HG03064 (cell line): ENCODE results near the gene PEX11B.
"Not testable (repeated sequence)": the region's sequence is repeated elsewhere in the genome, so short reads cannot be mapped to it uniquely, and the experiment has no call there.

Experiments
- ATAC-seq: cut with Tn5 transposase; IDR thresholded peaks from one replicate; pipeline ENCODE4 v1.9.1; 2021; ENCODE audit warnings: low read depth; ENCODE audit not compliant: unreplicated experiment

Gene PEX11B

DNA sequence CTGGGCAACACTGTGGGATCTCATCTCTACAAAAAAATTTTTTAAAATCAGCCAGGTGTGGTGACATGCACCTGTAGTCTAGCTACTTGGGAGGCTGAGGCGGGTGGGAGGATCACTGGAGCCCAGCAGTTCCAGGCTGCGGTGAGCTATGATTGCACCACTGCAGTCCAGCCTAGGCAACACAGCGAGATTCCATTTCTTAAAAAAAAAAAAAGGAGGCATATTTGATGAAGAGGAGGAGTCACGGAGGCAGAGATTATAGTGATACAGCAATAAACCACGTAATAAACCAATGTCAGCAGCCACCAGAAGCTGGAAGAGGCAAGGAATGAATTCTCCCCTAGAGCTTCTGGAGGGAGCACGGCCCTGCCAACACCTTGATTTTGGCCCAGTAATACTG lies 35.3 kb upstream of the PEX11B start:
- no peak for ATAC-seq

- no peak for ATAC-seq
Observed at GRCh38 chr1:145952903-145953302, 34.4 kb upstream of the PEX11B start.

GRCh38 chr1:145951526-145951925 lies 33.0 kb upstream of the PEX11B start:
- ATAC-seq: no peak

DNA sequence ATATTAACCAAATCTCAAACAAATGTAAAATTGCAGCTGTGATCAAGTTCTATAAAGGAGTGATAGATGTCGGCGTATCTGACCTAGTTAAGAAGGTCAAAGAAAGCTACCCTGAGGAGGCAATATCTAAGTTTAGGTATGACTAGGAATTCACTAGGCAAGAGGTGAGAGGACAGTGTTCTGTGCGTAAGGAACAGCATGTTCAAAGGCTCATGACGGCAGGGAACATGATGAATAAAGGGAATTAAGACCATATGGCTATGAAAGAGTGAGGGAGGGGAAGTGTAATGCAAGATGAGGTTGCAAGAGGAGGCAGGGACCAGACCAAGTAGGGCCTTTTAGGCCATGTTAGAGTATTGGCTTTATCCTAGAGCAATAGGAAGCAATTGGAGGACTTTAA lies 30.7 kb upstream of the PEX11B start:
- ATAC-seq: no peak

DNA sequence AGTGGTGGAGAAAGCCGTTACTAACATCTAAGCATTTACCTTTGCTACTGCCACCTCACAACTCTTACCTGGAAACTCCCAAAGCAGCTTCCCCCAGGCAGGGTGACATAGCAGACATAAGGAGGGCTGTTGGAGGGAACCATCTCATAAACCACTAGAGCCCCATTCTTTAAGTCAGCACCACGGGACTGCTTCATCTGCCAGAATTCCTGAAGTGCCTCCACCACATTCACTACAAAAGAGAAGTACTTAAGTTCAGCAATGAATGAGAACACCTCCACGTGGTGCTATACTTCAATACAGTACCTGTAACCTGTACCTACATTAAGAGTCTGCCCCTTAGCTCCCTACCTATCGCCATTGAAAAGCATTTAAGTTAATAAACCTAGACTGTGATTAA lies 29.0 kb upstream of the PEX11B start:
- ATAC-seq: no peak

- ATAC-seq: no peak
Observed at GRCh38 chr1:145946477-145946986, 28.0 kb upstream of the PEX11B start.

DNA sequence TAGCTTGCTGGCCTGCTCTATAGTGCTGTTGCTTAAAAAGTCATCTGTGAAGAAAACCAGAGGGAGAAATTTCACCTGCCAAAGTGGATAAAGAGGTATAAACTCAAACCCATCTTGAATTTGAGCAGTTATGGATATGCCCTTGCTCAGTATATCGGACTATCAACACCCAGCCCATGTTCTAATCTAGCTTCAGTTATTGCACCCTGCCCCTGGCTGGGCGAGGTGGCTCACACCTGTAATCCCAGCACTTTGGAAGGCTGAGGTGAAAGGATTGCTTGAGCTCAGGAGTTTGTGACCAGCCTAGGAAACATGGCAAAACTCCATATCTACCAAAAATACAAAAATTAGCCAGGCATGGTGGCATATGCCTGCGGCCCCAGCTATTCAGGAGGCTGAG lies 26.0 kb upstream of the PEX11B start:
- no peak for ATAC-seq

GRCh38 chr1:145942871-145943270 lies 24.4 kb upstream of the PEX11B start:
- ATAC-seq: no peak

DNA sequence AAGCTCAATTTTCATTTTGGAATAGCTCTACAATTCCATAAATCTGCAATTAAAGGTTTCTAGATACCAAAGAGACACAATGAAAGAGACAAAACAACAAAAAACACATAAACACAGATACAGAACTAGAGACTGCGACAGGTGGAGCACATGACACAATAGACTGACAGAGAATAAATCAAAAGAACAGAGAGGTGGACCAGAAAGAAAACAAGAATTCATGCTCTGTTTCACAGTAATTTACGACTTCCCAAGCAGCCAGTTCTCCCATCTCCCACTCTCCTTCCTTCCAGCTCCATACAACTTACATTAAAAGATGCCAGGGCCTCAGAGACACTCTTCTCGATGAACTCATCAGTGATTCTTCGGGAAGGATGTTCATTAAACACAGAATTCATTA lies 23.9 kb upstream of the PEX11B start:
- ATAC-seq: no peak

GRCh38 chr1:145937436-145937835 lies 18.9 kb upstream of the PEX11B start:
- ATAC-seq: no peak

DNA sequence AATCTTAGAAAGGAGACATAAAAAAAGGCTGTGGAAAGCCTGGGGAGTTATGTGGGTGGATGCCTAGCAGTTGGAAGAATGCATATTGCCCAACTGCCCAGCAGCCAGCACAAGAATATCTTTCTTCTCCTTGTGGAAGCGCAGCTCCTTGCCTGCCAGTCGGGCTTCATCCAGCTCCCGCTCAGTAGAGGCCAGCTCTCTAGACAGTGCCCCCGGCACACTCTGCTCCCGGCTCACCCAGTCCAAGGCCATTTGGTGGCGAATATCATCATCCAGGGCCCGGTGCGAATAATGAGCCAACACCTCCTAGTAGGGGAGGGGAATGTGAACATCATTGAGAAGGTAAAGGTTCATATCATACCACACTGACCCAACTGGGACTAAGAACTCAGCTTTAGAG lies 17.7 kb upstream of the PEX11B start:
- ATAC-seq: no peak

- no peak for ATAC-seq
Observed at GRCh38 chr1:145935708-145936107, 17.2 kb upstream of the PEX11B start.

GRCh38 chr1:145932522-145933009 lies 14.0 kb upstream of the PEX11B start:
- ATAC-seq: not testable (repeated sequence)

DNA sequence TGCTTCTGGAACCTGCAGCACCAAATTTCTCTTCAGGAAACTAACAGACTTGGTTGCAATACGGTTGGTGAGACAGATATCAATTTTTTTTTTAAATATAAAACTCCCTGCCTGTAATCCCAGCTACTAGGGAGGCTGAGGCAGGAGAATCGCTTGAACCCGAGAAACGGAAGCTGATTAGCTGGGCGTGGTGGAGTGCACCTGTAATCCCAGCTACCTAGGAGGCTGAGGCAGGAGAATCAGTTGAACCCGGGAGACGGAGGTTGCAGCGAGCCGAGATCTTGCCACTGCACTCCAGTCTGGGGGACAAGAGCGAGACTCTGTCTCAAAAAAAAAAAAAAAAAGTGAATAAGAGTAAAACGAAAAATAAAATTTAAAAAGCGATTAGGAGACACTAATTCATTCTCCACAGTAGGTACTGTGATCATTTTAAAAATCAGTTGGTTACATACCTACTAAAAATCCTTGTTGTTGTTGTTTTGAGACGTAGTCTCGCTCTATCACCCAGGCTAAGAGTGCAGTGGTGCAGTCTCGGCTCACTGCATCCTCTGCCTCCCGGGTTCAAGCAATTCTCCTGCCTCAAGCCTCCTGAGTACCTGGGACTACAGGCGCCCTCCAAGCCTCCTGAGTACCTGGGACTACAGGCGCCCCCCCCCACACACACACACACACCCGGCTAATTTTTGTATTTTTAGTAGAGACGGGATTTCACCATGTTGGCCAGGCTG lies 9.6 kb upstream of the PEX11B start:
- no peak for ATAC-seq

DNA sequence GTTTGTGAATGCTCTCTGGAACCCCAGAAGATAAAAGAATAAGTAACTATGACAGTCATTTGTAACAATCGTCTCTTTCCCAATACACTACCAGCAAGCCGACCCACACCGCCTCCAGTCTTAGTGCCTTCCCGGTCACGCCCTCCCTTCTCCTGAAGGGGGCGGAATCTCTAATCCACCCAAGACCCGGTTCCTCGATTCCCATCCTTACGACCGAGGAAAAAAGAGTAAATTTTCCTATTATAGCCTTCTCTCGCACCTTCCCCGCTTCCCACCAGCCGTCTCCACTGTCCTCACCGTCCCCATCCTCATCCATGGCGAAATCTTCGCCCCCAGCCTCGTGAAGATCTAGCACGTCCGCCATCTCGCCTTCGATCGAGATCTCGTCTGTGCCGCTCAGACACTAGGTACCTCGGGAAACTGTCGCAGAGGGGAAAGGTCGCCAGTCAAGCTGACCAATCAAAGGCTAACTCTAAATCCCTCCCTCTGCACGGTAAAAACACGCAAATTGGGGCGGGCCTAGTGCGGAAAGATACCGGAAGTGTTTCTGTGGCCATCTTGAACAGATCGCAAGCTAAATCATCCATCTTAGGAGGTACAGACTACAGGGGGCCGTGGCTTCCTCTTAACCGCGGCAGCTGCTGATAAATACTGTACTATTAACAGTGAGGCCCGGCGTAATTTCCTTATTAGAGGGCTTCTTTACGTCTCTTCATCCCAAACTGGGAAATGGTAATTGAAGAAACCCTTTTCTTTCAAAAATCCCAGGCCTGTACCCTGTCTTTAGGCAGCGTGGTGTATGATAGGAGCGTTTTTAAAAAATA lies 8.8 kb upstream of the PEX11B start, which contains the start of gene RBM8A:
RBM8A (minus strand) TSS at position 422 of the 824 bp plus-strand sequence; CDS start at position 364, 58 bp downstream.
- peak; percentile 89 for ATAC-seq

DNA sequence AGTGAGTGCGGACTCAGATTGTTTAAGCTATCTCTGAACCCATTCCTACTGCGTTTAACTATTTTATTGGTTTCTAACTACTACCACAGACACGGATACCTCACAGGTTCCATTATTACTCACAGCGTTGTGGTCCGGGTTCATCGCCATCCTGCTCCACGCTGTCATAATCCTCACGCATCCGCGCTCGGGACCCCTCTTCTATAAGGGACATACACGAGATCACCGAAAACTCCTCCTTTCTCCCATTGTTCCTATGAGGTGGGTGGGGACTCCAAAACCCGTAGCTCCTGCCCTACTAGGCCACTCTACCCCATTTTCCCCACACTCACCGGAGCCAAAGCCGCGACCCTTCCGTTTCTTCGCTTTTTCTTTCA lies 8.2 kb upstream of the PEX11B start:
- ATAC-seq: no peak

DNA sequence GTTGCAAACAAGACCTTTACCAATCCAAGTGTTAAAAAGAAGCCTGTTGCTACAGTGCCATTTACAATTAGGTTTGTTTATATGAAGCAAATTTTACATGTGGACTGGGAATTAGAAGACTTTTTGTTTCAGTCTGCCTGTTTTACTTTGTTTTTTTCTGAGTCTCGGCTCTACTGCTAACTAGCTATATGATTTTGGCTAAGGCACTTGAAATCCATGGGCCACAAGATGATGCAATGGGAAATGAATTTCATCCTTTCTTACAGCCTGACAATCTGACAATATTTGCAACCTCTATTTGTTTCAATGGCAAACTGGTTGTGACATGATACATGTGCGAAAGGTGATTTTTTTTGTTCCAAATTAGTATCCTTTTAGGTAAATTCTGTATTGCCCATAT lies 3.7 kb upstream of the PEX11B start:
- no peak for ATAC-seq

DNA sequence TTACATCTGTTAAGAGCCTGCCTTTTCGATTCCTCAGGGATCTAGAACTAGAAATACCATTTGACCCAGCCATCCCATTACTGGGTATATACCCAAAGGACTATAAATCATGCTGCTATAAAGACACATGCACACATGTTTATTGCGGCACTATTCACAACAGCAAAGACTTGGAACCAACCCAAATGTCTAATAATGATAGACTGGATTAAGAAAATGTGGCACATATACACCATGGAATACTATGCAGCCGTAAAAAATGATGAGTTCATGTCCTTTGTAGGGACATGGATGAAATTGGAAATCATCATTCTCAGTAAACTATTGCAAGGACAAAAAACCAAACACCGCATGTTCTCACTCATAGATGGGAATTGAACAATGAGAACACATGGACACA lies 1.8 kb upstream of the PEX11B start:
- not testable (repeated sequence) for ATAC-seq

GRCh38 chr1:145918992-145919939 lies 749 bp upstream of the PEX11B start:
- peak; percentile 19 for ATAC-seq

DNA sequence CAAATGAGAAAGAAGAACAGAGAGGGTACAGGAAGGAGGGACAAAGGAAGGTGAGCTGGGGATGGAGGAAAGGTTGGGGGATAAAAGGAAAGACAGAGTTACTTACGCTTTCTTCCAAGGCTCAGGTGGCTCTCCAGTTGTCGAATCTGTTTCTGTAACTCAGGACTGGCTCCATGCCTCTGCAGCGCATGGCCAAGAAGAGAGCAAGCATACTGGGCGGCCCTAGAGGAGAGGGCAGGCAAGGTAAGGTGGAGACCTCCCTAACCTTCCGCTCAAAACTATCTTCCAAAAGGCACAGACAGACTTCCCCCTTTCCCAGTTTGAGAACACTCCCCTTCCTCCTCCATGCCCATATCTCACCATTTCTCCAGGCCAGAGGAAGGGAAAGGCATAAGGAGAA lies 922 bp downstream of the PEX11B start:
- no peak for ATAC-seq
